ELR (cell line): ENCODE measurements around the gene RALGPS1.

Experiments used
- DNase-seq: peaks from one replicate; pipeline ENCODE4 v3.0.0-alpha.2; 2015; ENCODE audit warnings: low read depth

RALGPS1 gene

GRCh38 chr9:127053960-127054359 lies 139.4 kb downstream of the RALGPS1 start:
- DNase-seq = no peak

GRCh38 chr9:127055745-127056402 lies 141.3 kb downstream of the RALGPS1 start:
- DNase-seq = no peak

GRCh38 chr9:127056446-127056845 lies 141.9 kb downstream of the RALGPS1 start:
- DNase-seq = no peak

- no peak for DNase-seq
Observed at GRCh38 chr9:127058011-127058644, 143.5 kb downstream of the RALGPS1 start.

- DNase-seq = peak; percentile 46
Observed at GRCh38 chr9:127058645-127059021, 144.1 kb downstream of the RALGPS1 start.

GRCh38 chr9:127059030-127059429 lies 144.4 kb downstream of the RALGPS1 start:
- peak; percentile 25 for DNase-seq

GRCh38 chr9:127059765-127060361 lies 145.3 kb downstream of the RALGPS1 start:
- DNase-seq = no peak

GRCh38 chr9:127061411-127061810 lies 146.8 kb downstream of the RALGPS1 start:
- no peak for DNase-seq

GRCh38 chr9:127064335-127064734 lies 149.8 kb downstream of the RALGPS1 start:
- DNase-seq = no peak

GRCh38 chr9:127065592-127065991 lies 151.0 kb downstream of the RALGPS1 start:
- peak; percentile 77 for DNase-seq

- no peak for DNase-seq
Observed at GRCh38 chr9:127066060-127066850, 151.7 kb downstream of the RALGPS1 start.

- DNase-seq = peak; percentile 20
Observed at GRCh38 chr9:127066851-127067136, 152.2 kb downstream of the RALGPS1 start.

GRCh38 chr9:127067603-127068220 lies 153.1 kb downstream of the RALGPS1 start:
- no peak for DNase-seq

GRCh38 chr9:127074561-127075548 lies 160.3 kb downstream of the RALGPS1 start:
- no peak for DNase-seq

- DNase-seq = no peak
Observed at GRCh38 chr9:127075624-127076372, 161.2 kb downstream of the RALGPS1 start.

GRCh38 chr9:127076860-127077643 lies 162.5 kb downstream of the RALGPS1 start:
- peak; percentile 4 for DNase-seq

- no peak for DNase-seq
Observed at GRCh38 chr9:127077644-127077946, 163.0 kb downstream of the RALGPS1 start.

- DNase-seq = no peak
Observed at GRCh38 chr9:127078336-127078735, 163.8 kb downstream of the RALGPS1 start.

- DNase-seq = no peak
Observed at GRCh38 chr9:127078988-127079387, 164.4 kb downstream of the RALGPS1 start.
